ENCODE results near the gene LPIN1. TPM values are rescaled to one million over a fixed set of nuclear protein-coding genes. Genes with fewer than 3 reads are reported as not detected.

LPIN1 gene
- polyA plus RNA-seq, 2 of the 4 experiments (the other 2 are of a cell fraction): 19.2 to 27.5 TPM

DNA sequence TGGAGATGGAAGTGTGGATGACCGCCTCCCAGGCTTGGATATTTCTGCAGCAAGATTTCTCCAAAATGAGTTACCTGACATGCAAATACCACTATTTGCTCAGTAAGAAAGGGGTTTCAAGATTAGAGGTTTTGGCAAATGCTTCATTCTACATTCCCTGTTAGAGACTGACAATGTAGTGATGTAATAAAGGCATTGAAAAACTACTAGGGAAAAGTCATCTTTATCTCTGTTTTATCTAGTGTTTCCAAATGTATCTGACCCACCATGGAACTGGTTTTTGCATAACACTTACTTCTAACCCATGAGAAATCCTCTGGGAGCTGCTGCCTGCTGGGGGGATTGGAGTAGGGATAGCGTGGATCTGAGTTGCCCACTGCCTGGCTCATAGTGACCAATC, 43.5 kb upstream of the LPIN1 start:
- Histone ChIP-seq H3K4me3 (no peak overlapping the region), H3K4me1 (peaks cover 6% of the 10 kb centered on the region), H3K27ac (no peak overlapping the region), H3K9me3 (peaks cover 11% of the 10 kb centered on the region), H3K4me2 (no peak overlapping the region)
- ATAC-seq: no peak
- POLR2A ChIA-PET: no interaction called here
- TF ChIP-seq KDM1A (IDR thresholded peaks at IDR 0.05; ENCODE audit: low read depth) (no peak), CBX8 (IDR thresholded peaks at IDR 0.05) (no peak)
- TF ChIP-seq, protein P1, sequence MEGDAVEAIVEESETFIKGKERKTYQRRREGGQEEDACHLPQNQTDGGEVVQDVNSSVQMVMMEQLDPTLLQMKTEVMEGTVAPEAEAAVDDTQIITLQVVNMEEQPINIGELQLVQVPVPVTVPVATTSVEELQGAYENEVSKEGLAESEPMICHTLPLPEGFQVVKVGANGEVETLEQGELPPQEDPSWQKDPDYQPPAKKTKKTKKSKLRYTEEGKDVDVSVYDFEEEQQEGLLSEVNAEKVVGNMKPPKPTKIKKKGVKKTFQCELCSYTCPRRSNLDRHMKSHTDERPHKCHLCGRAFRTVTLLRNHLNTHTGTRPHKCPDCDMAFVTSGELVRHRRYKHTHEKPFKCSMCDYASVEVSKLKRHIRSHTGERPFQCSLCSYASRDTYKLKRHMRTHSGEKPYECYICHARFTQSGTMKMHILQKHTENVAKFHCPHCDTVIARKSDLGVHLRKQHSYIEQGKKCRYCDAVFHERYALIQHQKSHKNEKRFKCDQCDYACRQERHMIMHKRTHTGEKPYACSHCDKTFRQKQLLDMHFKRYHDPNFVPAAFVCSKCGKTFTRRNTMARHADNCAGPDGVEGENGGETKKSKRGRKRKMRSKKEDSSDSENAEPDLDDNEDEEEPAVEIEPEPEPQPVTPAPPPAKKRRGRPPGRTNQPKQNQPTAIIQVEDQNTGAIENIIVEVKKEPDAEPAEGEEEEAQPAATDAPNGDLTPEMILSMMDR (IDR thresholded peaks at IDR 0.05): no peak
- TF ChIP-seq, protein P2, sequence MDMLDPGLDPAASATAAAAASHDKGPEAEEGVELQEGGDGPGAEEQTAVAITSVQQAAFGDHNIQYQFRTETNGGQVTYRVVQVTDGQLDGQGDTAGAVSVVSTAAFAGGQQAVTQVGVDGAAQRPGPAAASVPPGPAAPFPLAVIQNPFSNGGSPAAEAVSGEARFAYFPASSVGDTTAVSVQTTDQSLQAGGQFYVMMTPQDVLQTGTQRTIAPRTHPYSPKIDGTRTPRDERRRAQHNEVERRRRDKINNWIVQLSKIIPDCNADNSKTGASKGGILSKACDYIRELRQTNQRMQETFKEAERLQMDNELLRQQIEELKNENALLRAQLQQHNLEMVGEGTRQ (IDR thresholded peaks at IDR 0.05): no peak
- CTCF ChIA-PET: interaction anchor here (1.0 to 35.7 kb wide), 4 partner anchors 9 to 570 kb away, joined by 3 to 700 read pairs (median 4); a partner anchor contains a TSS
- no peak for DNase-seq (ENCODE audit: low read depth in 1 of 2, low spot score in 1 of 2)
- WGBS (ENCODE audit: missing lambda C conversion rate): 79% methylated on average over 2 of the region's 2 CpGs
- FAIRE-seq: no peak

DNA sequence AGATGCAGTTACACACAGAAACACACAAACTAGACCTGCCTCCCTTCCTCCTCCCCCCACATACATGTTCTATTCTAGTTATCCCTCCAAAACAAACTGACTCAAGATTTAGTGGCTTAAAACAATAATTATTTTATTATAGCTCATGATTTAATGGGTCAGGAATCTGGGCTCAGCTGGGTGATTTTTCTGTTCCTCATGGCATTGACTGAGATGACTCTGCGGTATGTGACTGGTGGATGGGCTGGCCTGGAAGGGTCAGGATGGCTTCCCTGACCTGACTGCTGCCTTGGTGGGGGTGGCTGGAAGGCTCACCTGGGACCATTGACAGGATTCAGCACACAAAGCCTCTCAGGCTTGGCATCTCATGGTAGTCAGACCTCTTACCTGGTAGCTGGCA, 42.7 kb upstream of the LPIN1 start:
- no peak for FAIRE-seq
- Histone ChIP-seq H3K4me2 (no peak overlapping the region), H3K4me3 (no peak overlapping the region), H3K27ac (no peak overlapping the region), H3K4me1 (no peaks in the 10 kb centered on the region), H3K9me3 (peaks cover 11% of the 10 kb centered on the region)
- ChIA-PET POLR2A (no interaction called here), CTCF (interaction anchor here (1.0 to 35.7 kb wide), 6 partner anchors 8 to 571 kb away, joined by 3 to 700 read pairs (median 4); a partner anchor contains a TSS)
- TF ChIP-seq BHLHE40 (IDR thresholded peaks at IDR 0.05; ENCODE audit: low read depth, low read length): no peak
- TF ChIP-seq HDAC2 (IDR thresholded peaks at IDR 0.05): no peak
- TF ChIP-seq GATA3 (IDR thresholded peaks at IDR 0.05; ENCODE audit: borderline replicate concordance): no peak
- no peak for TF ChIP-seq MAFK (IDR thresholded peaks at IDR 0.05; ENCODE audit: partially characterized antibody)
- TF ChIP-seq CEBPB (IDR thresholded peaks at IDR 0.05): no peak
- no peak for TF ChIP-seq POLR2A (IDR thresholded peaks at IDR 0.05; ENCODE audit: low read length)
- TF ChIP-seq, protein P1 (IDR thresholded peaks at IDR 0.05): no peak
- TF ChIP-seq, protein P2 (IDR thresholded peaks at IDR 0.05): no peak
- TF ChIP-seq, protein P3, sequence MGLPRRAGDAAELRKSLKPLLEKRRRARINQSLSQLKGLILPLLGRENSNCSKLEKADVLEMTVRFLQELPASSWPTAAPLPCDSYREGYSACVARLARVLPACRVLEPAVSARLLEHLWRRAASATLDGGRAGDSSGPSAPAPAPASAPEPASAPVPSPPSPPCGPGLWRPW (IDR thresholded peaks at IDR 0.05): no peak
- no peak for TF ChIP-seq FOSL2 (IDR thresholded peaks at IDR 0.05)
- no peak for TF ChIP-seq FOSL2 (CRISPR knock-in tag; IDR thresholded peaks at IDR 0.05)
- TF ChIP-seq, protein P4, sequence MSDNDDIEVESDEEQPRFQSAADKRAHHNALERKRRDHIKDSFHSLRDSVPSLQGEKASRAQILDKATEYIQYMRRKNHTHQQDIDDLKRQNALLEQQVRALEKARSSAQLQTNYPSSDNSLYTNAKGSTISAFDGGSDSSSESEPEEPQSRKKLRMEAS (IDR thresholded peaks at IDR 0.05): no peak
- no peak for TF ChIP-seq CBX8 (IDR thresholded peaks at IDR 0.05)
- TF ChIP-seq, protein P5, sequence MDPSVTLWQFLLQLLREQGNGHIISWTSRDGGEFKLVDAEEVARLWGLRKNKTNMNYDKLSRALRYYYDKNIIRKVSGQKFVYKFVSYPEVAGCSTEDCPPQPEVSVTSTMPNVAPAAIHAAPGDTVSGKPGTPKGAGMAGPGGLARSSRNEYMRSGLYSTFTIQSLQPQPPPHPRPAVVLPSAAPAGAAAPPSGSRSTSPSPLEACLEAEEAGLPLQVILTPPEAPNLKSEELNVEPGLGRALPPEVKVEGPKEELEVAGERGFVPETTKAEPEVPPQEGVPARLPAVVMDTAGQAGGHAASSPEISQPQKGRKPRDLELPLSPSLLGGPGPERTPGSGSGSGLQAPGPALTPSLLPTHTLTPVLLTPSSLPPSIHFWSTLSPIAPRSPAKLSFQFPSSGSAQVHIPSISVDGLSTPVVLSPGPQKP (IDR thresholded peaks at IDR 0.05; ENCODE audit: low read depth, low read length): no peak
- no peak for TF ChIP-seq SMC3 (IDR thresholded peaks at IDR 0.05)
- TF ChIP-seq ZSCAN20 (CRISPR knock-in tag; IDR thresholded peaks at IDR 0.05): no peak
- ATAC-seq: no peak
- 50% methylated on average over 1 of the region's 1 CpG for WGBS (ENCODE audit: missing lambda C conversion rate)
- no peak for DNase-seq (ENCODE audit: low read depth in 1 of 2, low spot score in 1 of 2)

Data from A549 (cell line).